H7 (cell line): Measurements from ENCODE around the gene ISG20. TPM values are rescaled to one million over a fixed set of nuclear protein-coding genes. Genes with fewer than 3 reads are reported as not detected.

Experiments
- DNase-seq: peaks from one replicate; pipeline ENCODE4 v3.0.0; 2012
- H3K27me3 ChIP-seq: 2 replicates; pipeline ENCODE4 v1.6.0; 2011; ENCODE audit warnings: mild to moderate bottlenecking, low read length; ENCODE audit not compliant: control insufficient read depth, insufficient read depth
- H3K36me3 ChIP-seq: replicated peaks from 2 replicates; pipeline ENCODE4 v1.5.1; 2011; ENCODE audit warnings: low read length; ENCODE audit not compliant: control insufficient read depth, insufficient read depth
- H3K4me3 ChIP-seq: 2 replicates; pipeline ENCODE4 v1.5.1; 2011; ENCODE audit warnings: low read depth, mild to moderate bottlenecking, control low read depth, low read length, moderate library complexity; ENCODE audit not compliant: insufficient read depth
- total RNA-seq: library from RNA; depleted of rRNA; stranded (reverse); fragments of >200 nt; shearing (Covaris generic); gene quantifications from 2 replicates; pipeline ENCODE4 v1.2.3, GENCODE V29; 2014; rRNA removed

ISG20 gene
- total RNA-seq, 1 experiment from 2014 or later, result 0.14 TPM

DNA sequence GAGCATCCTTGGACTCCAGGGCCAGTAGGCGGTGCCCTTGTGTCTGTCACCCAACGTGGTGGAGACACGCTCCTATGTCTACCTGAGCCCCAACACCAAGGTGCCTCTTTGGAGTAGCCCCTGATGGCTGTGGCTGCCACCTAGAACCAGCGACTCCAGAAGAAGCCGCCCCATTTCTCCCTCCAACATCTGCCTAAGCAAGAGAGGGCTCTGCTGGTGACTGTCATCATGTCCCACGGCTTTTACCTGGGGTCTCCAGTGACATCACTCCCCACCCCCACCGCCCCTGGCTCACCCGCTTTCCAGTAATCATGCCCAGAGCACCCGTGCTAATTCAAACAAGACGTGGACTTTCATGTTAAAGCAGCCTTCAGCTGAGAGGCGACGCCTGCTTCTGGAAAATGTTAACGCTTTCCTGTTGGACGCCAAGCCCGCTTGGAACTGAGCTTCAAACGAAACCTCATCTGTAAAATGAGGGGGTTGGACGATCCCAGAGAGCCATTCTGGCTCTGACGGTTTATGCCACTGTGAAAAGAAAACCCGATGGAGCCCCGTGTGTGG, 57.0 kb downstream of the ISG20 start:
- Histone ChIP-seq H3K36me3 (no peaks in the 10 kb centered on the region), H3K4me3 (no peak overlapping the region), H3K27me3 (peaks cover 1% of the 10 kb centered on the region; the same call in 1 of the 2 replicates)
- no peak for DNase-seq

DNA sequence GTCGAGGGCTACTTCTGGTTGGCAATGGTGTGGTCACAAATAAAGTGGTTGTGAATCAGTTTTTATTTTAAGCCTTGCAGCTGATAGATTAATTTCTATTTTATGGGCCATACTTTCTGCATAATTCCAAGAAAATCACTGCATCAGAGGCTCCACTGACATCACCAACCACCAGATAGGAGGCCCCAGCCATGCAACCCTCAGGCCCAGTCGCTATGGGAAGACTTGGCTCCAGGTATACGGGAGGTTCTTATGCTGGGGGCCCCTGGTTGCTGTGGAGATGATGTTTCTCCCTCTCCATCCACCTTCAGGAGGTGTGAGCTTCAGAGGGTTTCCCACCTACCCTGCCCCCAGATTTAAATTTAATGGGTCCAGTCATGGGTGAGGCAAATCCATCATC, 57.4 kb downstream of the ISG20 start:
- DNase-seq, result no peak
- H3K4me3 ChIP-seq, result no peak overlapping the region
- H3K27me3 ChIP-seq, result peaks cover 1% of the 10 kb centered on the region; the same call in 1 of the 2 replicates
- no peaks in the 10 kb centered on the region for H3K36me3 ChIP-seq

DNA sequence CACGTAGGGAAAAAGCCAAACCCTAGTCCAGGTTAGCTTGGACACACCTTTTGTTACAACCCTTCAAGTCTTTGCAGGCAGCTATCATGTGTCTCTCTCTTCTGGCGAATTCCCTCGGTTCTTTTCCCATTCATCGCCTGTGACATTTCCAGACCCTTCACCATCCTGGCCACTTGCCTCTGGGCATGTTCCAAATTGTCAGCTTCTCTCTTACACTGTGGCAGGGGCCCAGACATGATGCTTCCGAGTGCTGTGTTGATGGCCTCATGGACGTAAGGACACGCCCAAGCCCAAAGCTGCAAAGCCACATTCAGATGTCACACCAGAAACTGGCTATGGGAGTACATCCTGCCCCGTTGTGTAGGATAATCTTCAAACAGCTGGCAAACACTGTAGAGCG, 58.5 kb downstream of the ISG20 start:
- Histone ChIP-seq H3K36me3 (no peaks in the 10 kb centered on the region), H3K4me3 (no peak overlapping the region), H3K27me3 (peaks cover 1% of the 10 kb centered on the region; the same call in 1 of the 2 replicates)
- DNase-seq, result no peak

- H3K27me3 ChIP-seq, result peaks cover 17% of the 10 kb centered on the region
- no peaks in the 10 kb centered on the region for H3K36me3 ChIP-seq
- H3K4me3 ChIP-seq, result no peak overlapping the region
- DNase-seq, result no peak
Measured at GRCh38 chr15:88699861-88700260, 61.0 kb downstream of the ISG20 start.

DNA sequence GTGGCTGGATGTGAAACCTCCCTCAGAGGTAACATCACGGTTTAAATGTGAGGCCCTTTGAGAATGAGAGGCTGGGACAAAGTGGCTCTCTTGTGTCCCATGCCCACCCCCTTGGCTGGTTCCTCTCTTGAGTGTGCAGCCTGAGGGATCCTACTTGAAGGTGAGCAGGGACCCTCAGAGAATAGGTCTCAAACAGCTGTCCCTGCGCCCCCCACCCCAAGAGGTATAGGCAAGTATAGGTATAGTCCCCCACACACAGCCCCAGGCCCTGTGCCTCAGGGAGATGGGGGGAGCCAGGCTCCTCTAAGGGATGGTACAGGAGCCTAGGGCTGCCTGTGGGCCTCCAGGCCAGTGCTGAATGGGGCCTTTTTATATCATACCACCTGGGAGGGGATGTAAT, 61.9 kb downstream of the ISG20 start:
- Histone ChIP-seq H3K36me3 (no peaks in the 10 kb centered on the region), H3K27me3 (peaks cover 24% of the 10 kb centered on the region), H3K4me3 (no peak overlapping the region)
- DNase-seq, result no peak

GRCh38 chr15:88701561-88702095, 62.8 kb downstream of the ISG20 start:
- H3K27me3 ChIP-seq, result peaks cover 28% of the 10 kb centered on the region
- no peak overlapping the region for H3K4me3 ChIP-seq
- H3K36me3 ChIP-seq, result no peaks in the 10 kb centered on the region
- peak; percentile 81 for DNase-seq

DNA sequence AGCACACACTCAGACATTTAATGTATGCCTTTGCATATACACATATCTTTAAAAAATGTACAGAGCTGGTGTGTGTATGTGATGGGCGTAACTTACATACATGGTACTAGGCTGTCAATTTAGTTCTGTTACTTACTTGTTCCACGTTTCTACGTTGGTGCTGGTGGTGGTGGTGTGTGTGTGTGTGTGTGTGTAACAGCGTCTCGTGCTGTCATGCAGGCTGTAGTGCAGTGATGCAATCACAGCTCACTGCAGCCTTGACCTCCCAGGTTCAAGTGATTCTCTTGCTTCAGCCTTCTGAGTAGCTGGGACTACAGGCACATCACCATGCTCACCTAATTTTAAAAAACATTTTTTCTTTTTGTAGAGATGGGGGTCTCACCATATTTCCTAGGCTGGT, 64.2 kb downstream of the ISG20 start:
- H3K4me3 ChIP-seq, result no peak overlapping the region
- no peak for DNase-seq
- H3K36me3 ChIP-seq, result no peaks in the 10 kb centered on the region
- peaks cover 28% of the 10 kb centered on the region for H3K27me3 ChIP-seq

DNA sequence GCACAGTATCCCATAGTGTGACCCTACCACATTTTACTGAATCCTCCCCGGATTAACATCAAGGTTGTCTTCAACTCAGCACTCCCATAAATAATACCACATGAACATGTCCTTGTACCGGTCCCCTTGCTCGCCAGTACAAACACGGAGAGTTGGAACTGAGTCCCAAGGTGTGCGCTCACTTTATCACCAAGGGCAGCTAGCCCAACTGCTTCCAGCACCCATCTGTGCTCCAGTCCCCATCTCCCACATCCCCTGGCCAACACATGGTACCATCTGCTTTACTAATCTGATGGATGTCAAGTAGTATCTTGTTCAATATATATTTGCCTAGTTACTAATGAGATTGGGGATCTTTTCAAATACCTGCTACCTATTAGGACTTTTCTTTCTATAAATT, 64.7 kb downstream of the ISG20 start:
- Histone ChIP-seq H3K27me3 (peaks cover 27% of the 10 kb centered on the region), H3K4me3 (no peak overlapping the region), H3K36me3 (no peaks in the 10 kb centered on the region)
- no peak for DNase-seq

GRCh38 chr15:88704791-88705768, 66.3 kb downstream of the ISG20 start:
- no peaks in the 10 kb centered on the region for H3K36me3 ChIP-seq
- DNase-seq, result peak; percentile 90
- H3K4me3 ChIP-seq, result peak overlapping the region; percentile 51
- H3K27me3 ChIP-seq, result peaks cover 27% of the 10 kb centered on the region

GRCh38 chr15:88705769-88706165, 67.0 kb downstream of the ISG20 start:
- Histone ChIP-seq H3K27me3 (peaks cover 27% of the 10 kb centered on the region), H3K4me3 (peak overlapping the region; percentile 51), H3K36me3 (no peaks in the 10 kb centered on the region)
- peak; percentile 52 for DNase-seq

Other genes starting within 250 kb of the ISG20 start
- 29.7 and 31.9 TPM in 2 replicates for gene MRPL46, start 171.6 kb upstream of the ISG20 start, total RNA-seq
- 41.1 and 58.9 TPM in 2 replicates for gene MRPS11, start 171.3 kb upstream of the ISG20 start, total RNA-seq
- gene DET1, start 92.3 kb upstream of the ISG20 start, total RNA-seq, result 7.7 and 8.2 TPM in 2 replicates
- gene AEN, start 17.7 kb upstream of the ISG20 start, total RNA-seq, result 60.7 and 64.8 TPM in 2 replicates
- 0.33 and 0.59 TPM in 2 replicates for gene ACAN, start 164.4 kb downstream of the ISG20 start, total RNA-seq